OCI-LY7 (cell line): ENCODE measurements around the gene PKHD1.

Source experiments
- EZH2phosphoT487 ChIP-seq: fragments of 200-600 bp; sonication (generic); IDR thresholded peaks from 2 replicates; pipeline ENCODE4 v1.6.1; 2018; ENCODE audit warnings: low read depth, borderline replicate concordance, mild to moderate bottlenecking, mixed run types, antibody characterized with exemption, low read length, moderate library complexity, mixed read lengths
- TF ChIP-seq, protein P1 (sequence below): fragments of 200-600 bp; sonication (generic); conservative IDR thresholded peaks from 2 replicates; pipeline ENCODE4 v1.5.1; 2014; ENCODE audit warnings: mild to moderate bottlenecking, antibody characterized with exemption, low read length, moderate library complexity, mixed read lengths

DNA sequence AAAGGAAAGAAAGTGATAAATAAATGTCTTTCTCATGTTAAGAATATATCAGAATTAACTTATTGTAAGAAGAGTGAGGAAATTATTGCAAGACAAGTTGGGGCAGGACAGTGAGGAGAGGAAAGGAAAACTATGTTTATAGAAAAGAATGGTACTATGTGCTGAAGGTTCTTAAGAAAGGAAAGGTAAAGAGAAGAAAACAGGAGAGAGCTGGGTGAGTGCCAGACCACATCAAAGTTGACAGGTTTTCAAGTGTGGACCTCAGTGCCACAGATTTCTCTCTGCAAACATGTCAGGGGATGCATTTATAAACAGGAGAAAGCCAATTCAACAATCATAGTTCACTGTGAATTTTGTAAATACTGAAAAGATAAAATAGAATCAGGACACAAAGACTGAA is 439.2 kb downstream of the PKHD1 start:
- TF ChIP-seq, protein P1, sequence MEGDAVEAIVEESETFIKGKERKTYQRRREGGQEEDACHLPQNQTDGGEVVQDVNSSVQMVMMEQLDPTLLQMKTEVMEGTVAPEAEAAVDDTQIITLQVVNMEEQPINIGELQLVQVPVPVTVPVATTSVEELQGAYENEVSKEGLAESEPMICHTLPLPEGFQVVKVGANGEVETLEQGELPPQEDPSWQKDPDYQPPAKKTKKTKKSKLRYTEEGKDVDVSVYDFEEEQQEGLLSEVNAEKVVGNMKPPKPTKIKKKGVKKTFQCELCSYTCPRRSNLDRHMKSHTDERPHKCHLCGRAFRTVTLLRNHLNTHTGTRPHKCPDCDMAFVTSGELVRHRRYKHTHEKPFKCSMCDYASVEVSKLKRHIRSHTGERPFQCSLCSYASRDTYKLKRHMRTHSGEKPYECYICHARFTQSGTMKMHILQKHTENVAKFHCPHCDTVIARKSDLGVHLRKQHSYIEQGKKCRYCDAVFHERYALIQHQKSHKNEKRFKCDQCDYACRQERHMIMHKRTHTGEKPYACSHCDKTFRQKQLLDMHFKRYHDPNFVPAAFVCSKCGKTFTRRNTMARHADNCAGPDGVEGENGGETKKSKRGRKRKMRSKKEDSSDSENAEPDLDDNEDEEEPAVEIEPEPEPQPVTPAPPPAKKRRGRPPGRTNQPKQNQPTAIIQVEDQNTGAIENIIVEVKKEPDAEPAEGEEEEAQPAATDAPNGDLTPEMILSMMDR: no peak
- no peak for TF ChIP-seq EZH2phosphoT487
